NCI-H2196 (cell line): Measurements from ENCODE around the gene PPP4R2.

ENCODE experiments used
- DNase-seq: peaks from one replicate; lab custom pipeline; 2025; ENCODE audit not compliant: unreplicated experiment; lab: John Stamatoyannopoulos, UW

PPP4R2 gene, protein sequence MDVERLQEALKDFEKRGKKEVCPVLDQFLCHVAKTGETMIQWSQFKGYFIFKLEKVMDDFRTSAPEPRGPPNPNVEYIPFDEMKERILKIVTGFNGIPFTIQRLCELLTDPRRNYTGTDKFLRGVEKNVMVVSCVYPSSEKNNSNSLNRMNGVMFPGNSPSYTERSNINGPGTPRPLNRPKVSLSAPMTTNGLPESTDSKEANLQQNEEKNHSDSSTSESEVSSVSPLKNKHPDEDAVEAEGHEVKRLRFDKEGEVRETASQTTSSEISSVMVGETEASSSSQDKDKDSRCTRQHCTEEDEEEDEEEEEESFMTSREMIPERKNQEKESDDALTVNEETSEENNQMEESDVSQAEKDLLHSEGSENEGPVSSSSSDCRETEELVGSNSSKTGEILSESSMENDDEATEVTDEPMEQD

DNA sequence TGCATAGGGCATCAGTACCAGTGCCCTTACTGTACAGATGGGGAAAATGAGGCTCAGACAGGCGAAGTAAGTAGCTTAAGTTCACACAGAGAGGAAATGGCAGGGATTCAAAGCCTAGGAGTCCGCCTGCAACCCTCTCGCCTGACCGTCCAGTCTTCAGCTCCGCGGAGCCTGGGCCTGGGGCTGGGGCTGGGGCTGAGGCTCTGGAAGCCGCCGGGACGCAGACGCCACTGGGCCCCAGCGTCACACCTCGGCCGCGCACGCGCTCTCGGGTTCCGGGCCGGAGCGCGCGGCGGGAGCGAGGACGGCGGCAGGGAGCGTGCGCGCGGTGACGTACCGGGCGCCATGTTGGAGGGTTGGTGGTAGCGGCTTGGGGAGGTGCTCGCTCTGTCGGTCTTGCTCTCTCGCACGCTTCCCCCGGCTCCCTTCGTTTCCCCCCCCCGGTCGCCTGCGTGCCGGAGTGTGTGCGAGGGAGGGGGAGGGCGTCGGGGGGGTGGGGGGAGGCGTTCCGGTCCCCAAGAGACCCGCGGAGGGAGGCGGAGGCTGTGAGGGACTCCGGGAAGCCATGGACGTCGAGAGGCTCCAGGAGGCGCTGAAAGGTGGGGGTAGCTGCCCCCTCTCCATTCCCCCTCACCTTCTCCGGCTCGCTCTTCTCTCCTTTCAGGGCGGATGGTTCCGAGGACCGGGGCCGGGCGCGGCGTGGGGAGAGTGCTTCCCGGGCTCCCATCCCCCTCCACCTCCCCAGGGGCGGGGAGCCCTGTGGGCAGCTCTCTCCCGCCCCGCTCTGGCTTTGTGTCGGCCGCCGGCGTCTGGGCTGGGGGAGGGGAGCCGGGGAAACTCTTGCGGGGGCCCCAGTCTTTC is at the start of gene PPP4R2:
TSS of gene PPP4R2 (plus strand) at position 339 of the 861 bp plus-strand sequence. CDS start at position 566, 227 bp downstream.
- peak; percentile 81 for DNase-seq

- no peak for DNase-seq
These were observed 48.7 kb upstream of the PPP4R2 start for GRCh38 chr3:72947715-72948490.

- no peak for DNase-seq
These were observed 47.6 kb upstream of the PPP4R2 start for GRCh38 chr3:72949016-72949415.

GRCh38 chr3:72950372-72950771 is 46.2 kb upstream of the PPP4R2 start:
- DNase-seq: no peak

DNA sequence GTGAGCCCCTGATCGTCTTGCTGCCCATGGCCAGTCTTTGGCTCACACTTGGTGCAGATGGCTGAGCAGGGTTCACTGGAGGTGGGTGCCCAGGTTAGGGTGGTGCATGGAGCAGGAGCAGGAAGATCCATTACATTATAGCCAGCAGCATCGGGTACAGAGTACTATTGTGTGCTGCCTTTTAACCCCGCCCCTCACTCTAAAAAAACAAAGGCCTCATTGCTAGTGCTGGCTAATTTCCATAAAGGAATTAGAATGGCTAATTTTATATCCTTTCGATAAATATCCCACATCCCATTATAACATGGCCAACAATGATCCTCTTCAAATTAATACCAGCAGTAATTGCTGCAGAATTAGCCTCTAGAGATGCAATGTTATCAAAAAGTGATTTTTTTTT is 45.8 kb upstream of the PPP4R2 start:
- no peak for DNase-seq

- DNase-seq: no peak
These were observed 45.3 kb upstream of the PPP4R2 start for GRCh38 chr3:72951259-72951722.

GRCh38 chr3:72953325-72953956 is 43.2 kb upstream of the PPP4R2 start:
- DNase-seq: no peak

DNA sequence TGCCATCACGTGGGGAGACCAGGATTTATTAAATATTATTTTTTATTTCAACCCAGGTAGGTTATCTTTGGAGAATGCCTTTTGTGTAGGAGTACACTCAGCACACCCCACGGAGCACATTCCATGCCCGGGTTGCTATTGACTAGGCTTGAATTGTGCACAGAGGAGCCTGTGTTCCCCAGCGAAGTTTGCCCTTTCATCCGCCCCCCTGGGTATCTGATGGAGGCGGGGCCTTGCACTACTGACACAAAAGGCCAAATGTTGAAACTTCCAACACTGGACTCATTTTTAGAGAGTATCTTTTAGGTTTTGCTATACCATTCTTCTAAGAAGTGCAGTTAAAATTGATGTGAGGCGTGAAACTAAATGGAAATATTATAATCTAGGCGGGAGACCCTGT is 39.3 kb upstream of the PPP4R2 start:
- no peak for DNase-seq

DNA sequence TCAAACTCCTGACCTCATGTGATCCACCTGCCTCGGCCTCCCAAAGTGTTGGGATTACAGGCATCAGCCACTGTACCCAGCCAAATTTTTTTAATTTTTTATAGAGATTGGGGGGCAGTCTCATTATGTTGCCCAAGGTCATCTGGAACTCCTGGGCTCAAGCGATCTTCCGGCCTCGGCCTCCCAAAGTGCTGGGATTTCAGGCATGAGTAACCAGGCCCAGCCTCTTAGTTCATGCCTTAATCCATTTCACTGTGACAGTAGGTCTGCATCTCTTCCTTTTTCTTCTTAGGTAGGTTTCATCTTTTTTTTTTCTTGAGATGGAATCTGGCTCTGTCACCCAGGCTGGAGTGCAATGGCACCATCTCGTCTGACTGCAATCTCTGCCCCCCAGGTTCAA is 37.3 kb upstream of the PPP4R2 start:
- DNase-seq: no peak

- peak; percentile 3 for DNase-seq
These were observed 35.6 kb upstream of the PPP4R2 start for GRCh38 chr3:72960812-72961518.

DNA sequence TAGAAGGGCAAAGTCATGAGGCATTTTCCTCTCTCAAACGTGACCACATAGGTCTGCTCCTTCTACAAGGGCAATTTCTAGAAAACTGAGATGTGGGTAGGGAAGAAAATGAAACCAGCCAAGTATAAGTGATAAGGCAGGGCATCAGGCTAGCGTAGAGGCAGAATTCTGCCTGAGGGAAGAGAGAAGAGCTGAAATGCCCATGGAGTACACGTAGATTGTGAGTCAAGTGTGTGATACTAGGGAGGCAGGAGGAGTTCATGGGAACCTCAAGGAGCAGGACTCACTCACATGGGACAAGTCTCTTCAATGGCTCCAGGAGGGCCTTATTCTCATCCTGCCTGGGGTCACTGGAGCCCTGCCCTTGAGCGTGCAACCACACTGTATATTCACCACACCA is 34.9 kb upstream of the PPP4R2 start:
- DNase-seq: no peak

DNA sequence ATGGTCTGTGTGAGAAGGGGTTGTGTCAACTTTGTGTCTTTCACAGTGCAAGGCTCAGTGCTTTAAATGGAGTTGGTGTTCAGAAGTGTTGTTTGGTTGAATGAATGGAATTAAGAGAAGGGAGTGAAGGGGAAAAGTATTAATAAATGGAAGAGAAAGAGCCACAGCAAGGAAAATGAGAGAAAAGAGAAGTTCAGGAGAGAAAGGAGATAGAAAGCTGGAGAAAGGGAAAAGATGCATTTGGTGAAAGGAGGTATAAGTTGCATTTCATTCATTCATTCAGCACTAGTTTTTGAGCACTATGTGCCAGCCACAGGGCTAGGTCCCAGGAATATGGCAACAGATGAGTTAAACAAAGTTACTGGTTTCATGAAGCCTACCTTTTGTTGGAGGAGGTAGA is 34.3 kb upstream of the PPP4R2 start:
- no peak for DNase-seq

DNA sequence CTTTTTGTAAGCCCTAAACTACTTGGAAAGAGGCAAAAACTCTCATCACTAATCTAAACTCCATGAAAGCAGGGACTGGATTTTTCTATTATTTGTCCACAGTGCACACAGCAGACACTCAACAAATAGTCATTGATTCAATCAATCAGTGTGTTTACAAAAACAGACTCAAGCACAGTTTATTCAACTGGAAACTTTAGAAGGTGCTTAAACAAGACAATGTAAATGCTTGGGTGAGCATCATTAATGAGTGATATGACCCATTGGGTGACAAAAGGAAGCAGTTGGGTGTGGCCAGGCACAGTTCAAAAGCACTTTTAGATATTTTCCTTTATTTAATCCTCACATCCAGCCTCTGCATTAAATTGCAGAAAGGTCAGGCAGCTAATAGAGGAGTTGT is 32.0 kb upstream of the PPP4R2 start:
- DNase-seq: no peak

- no peak for DNase-seq
These were observed 28.3 kb upstream of the PPP4R2 start for GRCh38 chr3:72968266-72968664.

DNA sequence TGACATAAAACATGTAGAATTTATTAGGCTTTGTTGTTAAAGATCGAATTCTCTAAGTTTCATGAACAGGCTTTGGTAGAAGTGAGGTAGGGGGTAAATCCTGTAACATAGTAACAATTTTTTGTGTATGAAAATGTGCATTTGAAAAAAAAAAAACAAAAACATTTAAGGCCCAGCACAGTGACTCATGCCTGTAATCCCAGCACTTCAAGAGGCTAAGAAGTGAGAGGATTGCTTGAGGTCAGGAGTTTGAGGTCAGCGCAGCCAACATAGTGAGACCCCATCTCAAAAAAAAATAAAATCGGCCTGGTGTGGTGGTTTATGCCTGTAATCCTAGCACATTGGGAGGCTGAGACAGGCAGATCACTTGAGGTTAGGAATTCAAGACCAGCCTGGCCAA is 26.8 kb upstream of the PPP4R2 start:
- no peak for DNase-seq

DNA sequence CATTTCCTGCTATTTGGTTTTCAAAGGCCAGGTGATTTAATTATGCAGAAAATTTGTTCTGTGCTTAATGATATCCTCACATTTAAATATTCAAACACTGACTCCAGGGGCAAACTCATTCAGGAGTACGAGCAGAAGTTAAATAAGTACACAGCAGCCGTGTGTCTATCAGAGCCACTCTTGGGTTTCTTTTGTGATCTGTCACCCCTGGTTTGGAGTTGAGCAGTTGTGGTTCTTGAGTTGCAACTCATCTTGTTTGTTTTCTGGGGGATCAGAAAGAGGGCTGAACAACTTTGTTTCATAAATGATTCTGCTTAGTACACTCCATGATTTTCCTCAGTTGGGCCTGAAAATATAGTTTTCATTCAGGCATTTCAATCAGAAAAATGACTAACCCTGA is 25.7 kb upstream of the PPP4R2 start:
- DNase-seq: no peak

- no peak for DNase-seq
These were observed 23.9 kb upstream of the PPP4R2 start for GRCh38 chr3:72972706-72973030.

GRCh38 chr3:72973031-72973723 is 23.4 kb upstream of the PPP4R2 start:
- DNase-seq: no peak

DNA sequence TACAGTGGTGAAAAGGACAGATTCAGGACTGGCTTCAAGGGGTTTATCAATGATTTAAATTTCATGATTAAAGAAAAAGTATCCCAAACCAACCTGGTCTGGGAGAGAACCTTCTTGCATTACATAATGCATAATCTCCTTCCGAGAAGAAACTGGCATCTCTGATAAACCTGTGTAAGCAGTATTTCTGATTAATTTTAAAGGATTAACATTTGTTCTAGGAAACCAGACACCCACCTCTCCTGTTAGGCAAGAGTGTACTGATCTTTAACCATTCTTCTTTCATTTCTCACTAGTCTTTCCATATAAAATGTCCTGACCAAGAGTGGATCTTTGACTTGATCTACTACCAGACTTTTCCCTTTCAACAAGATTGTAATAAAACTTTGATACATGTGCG is 22.8 kb upstream of the PPP4R2 start:
- DNase-seq: no peak

DNA sequence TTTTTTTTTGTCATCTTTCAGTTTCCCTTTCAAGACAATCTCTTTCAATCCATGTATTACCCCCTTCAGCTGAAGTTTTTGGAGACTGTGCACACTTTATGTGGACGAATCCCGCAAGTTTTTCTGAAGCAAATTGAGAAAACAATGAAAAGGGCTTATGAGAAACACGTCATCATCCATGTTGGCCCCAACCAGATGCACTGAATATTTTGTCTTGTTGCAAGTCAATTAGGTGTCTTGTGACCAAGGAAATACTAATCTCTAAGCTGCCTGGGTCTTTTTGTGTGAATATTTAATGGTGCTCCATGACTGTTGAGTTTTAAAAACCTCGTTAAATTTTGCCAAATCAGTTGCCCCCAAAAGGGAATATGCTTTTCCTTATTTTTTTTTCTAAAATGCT is 21.7 kb upstream of the PPP4R2 start:
- DNase-seq: no peak
